Stimulated activated naive CD8-positive, alpha-beta T cell treated with anti-CD3 and anti-CD28 coated beads, Interleukin-15, Interleukin-2, amounts not matched to agents 100 U/mL and 50 U/mL, for 24 hours (primary cell): ENCODE data around the gene B3GALNT2.

ENCODE experiments used
- ATAC-seq: fragments of 150-1000 bp; cut with Tn5 transposase; one replicate; pipeline ENCODE4 v1.10.0; 2021
- DNase-seq: peaks from one replicate; pipeline ENCODE4 v3.0.0; 2021

Gene B3GALNT2

GRCh38 chr1:235450886-235451483, 53.3 kb downstream of the B3GALNT2 start:
- no peak for DNase-seq
- no peak for ATAC-seq

- no peak for DNase-seq
- no peak for ATAC-seq
Observed at GRCh38 chr1:235450433-235450832, 53.8 kb downstream of the B3GALNT2 start.

- DNase-seq (no peak), ATAC-seq (no peak)
Observed at GRCh38 chr1:235448616-235449015, 55.6 kb downstream of the B3GALNT2 start.

GRCh38 chr1:235442788-235443429, 61.3 kb downstream of the B3GALNT2 start:
- DNase-seq (no peak), ATAC-seq (no peak)

GRCh38 chr1:235441159-235441685, 63.0 kb downstream of the B3GALNT2 start:
- ATAC-seq (no peak), DNase-seq (no peak)

GRCh38 chr1:235434001-235434400, 70.3 kb downstream of the B3GALNT2 start:
- ATAC-seq (no peak), DNase-seq (no peak)

GRCh38 chr1:235430991-235431390, 73.3 kb downstream of the B3GALNT2 start:
- DNase-seq (no peak), ATAC-seq (no peak)

- DNase-seq (no peak), ATAC-seq (no peak)
Observed at GRCh38 chr1:235429143-235429542, 75.1 kb downstream of the B3GALNT2 start.

- ATAC-seq: no peak
- DNase-seq: no peak
Observed at GRCh38 chr1:235427447-235427846, 76.8 kb downstream of the B3GALNT2 start.

- no peak for DNase-seq
- ATAC-seq: no peak
Observed at GRCh38 chr1:235426680-235427079, 77.6 kb downstream of the B3GALNT2 start.

GRCh38 chr1:235426143-235426542, 78.1 kb downstream of the B3GALNT2 start:
- no peak for DNase-seq
- no peak for ATAC-seq

- DNase-seq (no peak), ATAC-seq (no peak)
Observed at GRCh38 chr1:235425357-235425756, 78.9 kb downstream of the B3GALNT2 start.

- no peak for DNase-seq
- ATAC-seq: no peak
Observed at GRCh38 chr1:235424092-235424491, 80.2 kb downstream of the B3GALNT2 start.

- peak; percentile 83 for ATAC-seq
- peak; percentile 52 for DNase-seq
Observed at GRCh38 chr1:235423214-235423652, 81.0 kb downstream of the B3GALNT2 start.

- ATAC-seq: no peak
- no peak for DNase-seq
Observed at GRCh38 chr1:235421751-235422150, 82.5 kb downstream of the B3GALNT2 start.

GRCh38 chr1:235417086-235417697, 87.1 kb downstream of the B3GALNT2 start:
- DNase-seq: peak; percentile 66
- peak; percentile 58 for ATAC-seq

GRCh38 chr1:235416662-235417049, 87.6 kb downstream of the B3GALNT2 start:
- DNase-seq (no peak), ATAC-seq (no peak)

- ATAC-seq: peak; percentile 74
Observed at GRCh38 chr1:235415008-235415904, 89.0 kb downstream of the B3GALNT2 start.

GRCh38 chr1:235411489-235412486, 92.5 kb downstream of the B3GALNT2 start:
- DNase-seq (peak; percentile 6), ATAC-seq (peak; percentile 32)

More at GRCh38 chr1:235415008-235415904, 89.0 kb downstream of the B3GALNT2 start:
- peak; percentile 60 for DNase-seq

- no peak for DNase-seq
- ATAC-seq: no peak
Observed at GRCh38 chr1:235410467-235410866, 93.8 kb downstream of the B3GALNT2 start.
